Endothelial cell of umbilical vein (primary cell): ENCODE data around the gene POPDC3. TPM values are rescaled to one million over a fixed set of nuclear protein-coding genes. Genes with fewer than 3 reads are reported as not detected.
"Not testable (repeated sequence)": the region's sequence is repeated elsewhere in the genome, so short reads cannot be mapped to it uniquely, and the experiment has no call there.

Experiments
- BruUV-seq: library from RNA; stranded (reverse); fragments of 400-500 nt; replicated peaks from 2 replicates; lab custom pipeline; 2021; lab: Mats Ljungman, UMichigan
- CTCF ChIA-PET: fragments of 300-600, 350-600 bp; sonication (Branson Sonifier 250); formaldehyde crosslinking; loops from one replicate; lab custom pipeline; 2021; ENCODE audit warnings: antibody characterized with exemption, inconsistent platforms; lab: Charles Lee
- POLR2A ChIA-PET: fragments of 300-600, 350-600 bp; sonication (Branson Sonifier 250); formaldehyde crosslinking; loops from one replicate; lab custom pipeline; 2021; ENCODE audit warnings: antibody characterized with exemption, inconsistent platforms; lab: Charles Lee
- DNase-seq: peaks from one replicate; pipeline ENCODE4 v3.0.0-alpha.2; 2011; ENCODE audit warnings: low read depth, low spot score
- FAIRE-seq: peaks from 2 replicates; lab custom pipeline; 2011; peaks lifted over from hg19 to GRCh38; lab: Jason Lieb, UNC
- H2AFZ ChIP-seq: 2 replicates; pipeline ENCODE4 v1.6.0; 2012; ENCODE audit warnings: low read depth, low read length, control low read depth, inconsistent platforms
- H3K27ac ChIP-seq: 2 replicates; pipeline ENCODE4 v1.5.1; 2011; ENCODE audit warnings: low read depth, mild to moderate bottlenecking, control low read depth, low read length, moderate library complexity; ENCODE audit not compliant: insufficient read depth
- H3K27me3 ChIP-seq, 2 experiments: 2 replicates each; pipeline versions ENCODE4 v1.6.0 to v1.6.1; 2011; ENCODE audit warnings: low read length in 2 of 2, mixed read lengths in 1 of 2; ENCODE audit not compliant: control insufficient read depth in 2 of 2, insufficient read depth in 2 of 2
- H3K36me3 ChIP-seq, 2 experiments: 2 replicates in 1 of 2; 3 replicates in 1 of 2; pipeline ENCODE4 v1.5.1; 2011; ENCODE audit warnings: low read length in 2 of 2, mild to moderate bottlenecking in 1 of 2, moderate library complexity in 1 of 2; ENCODE audit not compliant: control insufficient read depth in 2 of 2, insufficient read depth in 2 of 2; ENCODE audit errors: extremely low read depth in 1 of 2
- H3K4me1 ChIP-seq: 3 replicates; pipeline ENCODE4 v1.5.1; 2011; ENCODE audit warnings: mild to moderate bottlenecking, low read length; ENCODE audit not compliant: control insufficient read depth, insufficient read depth; ENCODE audit errors: extremely low read depth
- H3K4me2 ChIP-seq: 2 replicates; pipeline ENCODE4 v1.6.1; 2011; ENCODE audit warnings: low read length, control low read depth, mixed read lengths; ENCODE audit not compliant: insufficient read depth
- H3K4me3 ChIP-seq, 3 experiments: fragments of 200-600 bp in 1 of 3; sonication (generic), shearing (Covaris generic) in 1 of 3; replicated peaks in 1 of 3; 2 replicates each; pipeline ENCODE4 v1.5.1; 2011 to 2016; ENCODE audit warnings: control low read depth in 3 of 3, low read length in 3 of 3, mild to moderate bottlenecking in 2 of 3, inconsistent platforms in 1 of 3, low read depth in 1 of 3, moderate library complexity in 1 of 3; ENCODE audit not compliant: insufficient read depth in 1 of 3
- H3K79me2 ChIP-seq: 2 replicates; pipeline ENCODE4 v1.6.0; 2012; ENCODE audit warnings: low read length, inconsistent platforms; ENCODE audit not compliant: control insufficient read depth, insufficient read depth
- H3K9ac ChIP-seq: replicated peaks from 2 replicates; pipeline ENCODE3; 2011; ENCODE audit warnings: low read length, control low read depth; ENCODE audit not compliant: insufficient read depth; ENCODE audit errors: extremely low read depth
- H3K9me1 ChIP-seq: replicated peaks from 3 replicates; pipeline ENCODE4 v1.6.0; 2011; ENCODE audit warnings: mild to moderate bottlenecking, low read length; ENCODE audit not compliant: control insufficient read depth, insufficient read depth; ENCODE audit errors: extremely low read depth
- H3K9me3 ChIP-seq: replicated peaks from 2 replicates; pipeline ENCODE4 v1.5.1; 2012; ENCODE audit warnings: low read length, inconsistent platforms; ENCODE audit not compliant: control insufficient read depth, insufficient read depth
- H4K20me1 ChIP-seq: replicated peaks from 2 replicates; pipeline ENCODE3; 2011; ENCODE audit warnings: mild to moderate bottlenecking, low read length; ENCODE audit not compliant: control insufficient read depth, insufficient read depth; ENCODE audit errors: extremely low read depth
- EZH2 ChIP-seq: IDR thresholded peaks from 2 replicates; pipeline ENCODE4 v1.6.1; 2012; ENCODE audit warnings: borderline replicate concordance, low read depth, mild to moderate bottlenecking, moderate library complexity, low read length, inconsistent platforms; ENCODE audit not compliant: severe bottlenecking
- FOS ChIP-seq: IDR thresholded peaks from 2 replicates; pipeline ENCODE4 v1.6.1; 2011; ENCODE audit warnings: mild to moderate bottlenecking, low read length, moderate library complexity, borderline replicate concordance; ENCODE audit not compliant: insufficient read depth
- GATA2 ChIP-seq: IDR thresholded peaks from 2 replicates; pipeline ENCODE4 v1.7.0; 2011; ENCODE audit warnings: low read depth, mild to moderate bottlenecking, moderate library complexity, mixed read lengths, low read length; ENCODE audit not compliant: insufficient read length, insufficient read depth
- JUN ChIP-seq: IDR thresholded peaks from 2 replicates; pipeline ENCODE4 v1.6.1; 2011; ENCODE audit warnings: borderline replicate concordance, low read depth; ENCODE audit not compliant: insufficient read length, insufficient read depth
- MAX ChIP-seq: IDR thresholded peaks from 2 replicates; pipeline ENCODE4 v1.6.1; 2011; ENCODE audit not compliant: insufficient read depth, insufficient read length
- MYC ChIP-seq: IDR thresholded peaks from one replicate; pipeline ENCODE4 v1.6.1; 2011; ENCODE audit warnings: mild to moderate bottlenecking, low read depth, low read length
- POLR2A ChIP-seq: IDR thresholded peaks from 2 replicates; pipeline ENCODE4 v1.6.1; 2012; ENCODE audit warnings: low read depth, mild to moderate bottlenecking, control low read depth, low read length
- POLR2AphosphoS5 ChIP-seq: IDR thresholded peaks from 2 replicates; pipeline ENCODE4 v1.6.1; 2012; ENCODE audit warnings: low read depth, mild to moderate bottlenecking, control low read depth, low read length, moderate library complexity; ENCODE audit not compliant: insufficient read depth
- dilution Hi-C: fragments of 300-500 bp; cut with MboI; formaldehyde crosslinking; loops from one replicate; pipeline ENCODE4 v1.15.0; 2019; ENCODE audit warnings: low sequenced_read_pairs; ENCODE audit not compliant: extremely low pct_ligation_motif_present
- intact Hi-C: fragments of 100-400 bp; cut with micrococcal nuclease; formaldehyde crosslinking; loops from one replicate; pipeline ENCODE4 v1.10.0; 2022
- polyA plus RNA-seq, 4 experiments: library from polyadenylated mRNA; depleted of rRNA in 3 of 4; stranded (reverse) in 3 of 4; unstranded in 1 of 4; fragments of >200 nt; gene quantifications; 2 replicates each; pipeline versions ENCODE4 v1.2.1 to v1.2.3, GENCODE V29; 2011 to 2012; ENCODE audit warnings: missing spikeins in 1 of 4
- total RNA-seq: library from RNA; stranded (reverse); gene quantifications from 2 replicates; pipeline ENCODE4 v1.2.3, GENCODE V29; 2021
- TF ChIP-seq, protein P1 (sequence below), 2 donors: IDR thresholded peaks; 1 replicate in 1 of 2; 2 replicates in 1 of 2; pipeline ENCODE4 v1.5.1; 2011; ENCODE audit warnings: low read length in 2 of 2, mild to moderate bottlenecking in 2 of 2, moderate library complexity in 2 of 2, control low read depth in 1 of 2, inconsistent platforms in 1 of 2, low read depth in 1 of 2; ENCODE audit not compliant: insufficient read depth in 1 of 2; ENCODE audit errors: extremely low read depth in 1 of 2

Gene POPDC3
- total and polyA plus RNA-seq, 2 donors (not counting 3 experiments of a cell fraction or from before 2014, with no cell fraction given): 1.6 to 1.7 TPM

DNA sequence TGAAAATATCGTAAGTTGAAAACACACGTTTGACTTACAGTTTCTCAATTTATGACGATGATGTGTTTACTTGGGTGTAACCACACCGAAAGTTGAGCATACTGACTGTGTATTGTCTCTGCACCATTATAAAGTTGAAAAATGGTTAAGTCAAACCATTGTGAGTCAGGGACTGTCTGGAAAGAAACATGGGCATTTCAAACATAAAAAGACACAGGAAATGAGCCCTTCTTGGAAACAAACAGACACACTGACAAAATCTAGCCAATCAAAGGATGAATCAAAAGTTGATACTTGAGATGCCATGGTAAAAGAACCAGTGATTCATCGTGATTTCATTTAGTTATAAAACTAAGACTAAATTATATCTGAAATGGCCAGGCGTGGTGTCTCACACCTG, 5.3 kb downstream of the POPDC3 start:
- no peak overlapping the region for H3K4me3 ChIP-seq
- no peak overlapping the region for H3K9ac ChIP-seq
- no peak overlapping the region for H3K4me2 ChIP-seq
- H3K4me1 ChIP-seq: peaks cover 4% of the 10 kb centered on the region
- peaks cover 0 to 3% of the 10 kb centered on the region in 2 experiments for H3K27me3 ChIP-seq
- no peaks in the 10 kb centered on the region for H3K9me3 ChIP-seq
- no peaks in the 10 kb centered on the region for H3K9me1 ChIP-seq
- H4K20me1 ChIP-seq: no peaks in the 10 kb centered on the region
- no peaks in the 10 kb centered on the region for H3K79me2 ChIP-seq
- dilution Hi-C loops (no loop called here), intact Hi-C loops (no loop called here)
- CTCF ChIA-PET: interaction anchor here (1.3 kb wide), 1 partner anchor 10 kb away, joined by 3 read pairs; no protein-coding TSS in a partner anchor
- POLR2A ChIA-PET: no interaction called here
- no TSS peak for BruUV-seq
- FAIRE-seq: no peak
- no peak overlapping the region for H2AFZ ChIP-seq
- no peak for TF ChIP-seq EZH2
- no peak for TF ChIP-seq MAX
- no peak for TF ChIP-seq POLR2A
- no peak for TF ChIP-seq GATA2
- no peak for TF ChIP-seq JUN
- TF ChIP-seq, protein P1, sequence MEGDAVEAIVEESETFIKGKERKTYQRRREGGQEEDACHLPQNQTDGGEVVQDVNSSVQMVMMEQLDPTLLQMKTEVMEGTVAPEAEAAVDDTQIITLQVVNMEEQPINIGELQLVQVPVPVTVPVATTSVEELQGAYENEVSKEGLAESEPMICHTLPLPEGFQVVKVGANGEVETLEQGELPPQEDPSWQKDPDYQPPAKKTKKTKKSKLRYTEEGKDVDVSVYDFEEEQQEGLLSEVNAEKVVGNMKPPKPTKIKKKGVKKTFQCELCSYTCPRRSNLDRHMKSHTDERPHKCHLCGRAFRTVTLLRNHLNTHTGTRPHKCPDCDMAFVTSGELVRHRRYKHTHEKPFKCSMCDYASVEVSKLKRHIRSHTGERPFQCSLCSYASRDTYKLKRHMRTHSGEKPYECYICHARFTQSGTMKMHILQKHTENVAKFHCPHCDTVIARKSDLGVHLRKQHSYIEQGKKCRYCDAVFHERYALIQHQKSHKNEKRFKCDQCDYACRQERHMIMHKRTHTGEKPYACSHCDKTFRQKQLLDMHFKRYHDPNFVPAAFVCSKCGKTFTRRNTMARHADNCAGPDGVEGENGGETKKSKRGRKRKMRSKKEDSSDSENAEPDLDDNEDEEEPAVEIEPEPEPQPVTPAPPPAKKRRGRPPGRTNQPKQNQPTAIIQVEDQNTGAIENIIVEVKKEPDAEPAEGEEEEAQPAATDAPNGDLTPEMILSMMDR (IDR thresholded peaks at IDR 0.05; ENCODE audit: extremely low read depth in 1 of 2, insufficient read depth in 1 of 2, low read depth in 1 of 2, low read length in 2 of 2): no peak
- TF ChIP-seq POLR2AphosphoS5: no peak
- TF ChIP-seq MYC: no peak
- TF ChIP-seq FOS: no peak
- H3K36me3 ChIP-seq: no peaks in the 10 kb centered on the region
- H3K27ac ChIP-seq: no peak overlapping the region
- no peak for DNase-seq

- BruUV-seq, H3K79me2 ChIP-seq, H3K27ac ChIP-seq, DNase-seq, H3K27me3 ChIP-seq, H2AFZ ChIP-seq, H4K20me1 ChIP-seq, CTCF ChIA-PET, H3K9me1 ChIP-seq, H3K9ac ChIP-seq, H3K4me3 ChIP-seq, intact Hi-C loops, H3K9me3 ChIP-seq, FAIRE-seq, H3K36me3 ChIP-seq, dilution Hi-C loops, POLR2A ChIA-PET, H3K4me1 ChIP-seq, H3K4me2 ChIP-seq: not testable (repeated sequence)
These were observed 7.3 kb downstream of the POPDC3 start for GRCh38 chr6:105172515-105172914.
